Colonic mucosa (tissue), 4 donors: ENCODE data around the gene ADGRB3. TPM values are rescaled to one million over a fixed set of nuclear protein-coding genes. Genes with fewer than 3 reads are reported as not detected.

Experiments used
- DNase-seq: peaks from one replicate; pipeline ENCODE4 v3.0.0-alpha.2; 2020
- H3K27ac ChIP-seq: fragments of 200-600 bp; one replicate; pipeline ENCODE4 v1.8.0; 2021
- H3K27me3 ChIP-seq: fragments of 200-600 bp; one replicate; pipeline ENCODE4 v1.8.0; 2021
- H3K36me3 ChIP-seq: fragments of 200-600 bp; one replicate; pipeline ENCODE4 v1.8.0; 2021
- H3K4me1 ChIP-seq: fragments of 200-600 bp; one replicate; pipeline ENCODE4 v1.8.0; 2021; ENCODE audit warnings: mild to moderate bottlenecking
- H3K4me3 ChIP-seq: fragments of 200-600 bp; one replicate; pipeline ENCODE4 v1.8.0; 2021
- H3K9ac ChIP-seq, 2 donors: one replicate each; pipeline ENCODE4 v1.7.0; 2013; ENCODE audit warnings: control low read depth in 2 of 2, low read depth in 2 of 2, low read length in 2 of 2
- H3K9me3 ChIP-seq: fragments of 200-600 bp; one replicate; pipeline ENCODE4 v1.8.0; 2021
- CTCF ChIP-seq: fragments of 200-600 bp; IDR thresholded peaks from one replicate; pipeline ENCODE4 v1.8.0; 2022; ENCODE audit warnings: antibody characterized with exemption, mild to moderate bottlenecking
- intact Hi-C: fragments of 100-400 bp; cut with DNase I; formaldehyde crosslinking; loops from one replicate; pipeline ENCODE4 v1.14.1; 2022
- total RNA-seq, 2 donors: library from RNA; stranded (reverse); fragmentation: NEBNext Ultra II Directional in 1 of 2; extraction: Animal tissue kit (Norgen Biotek cat#: 25700) in 1 of 2; gene quantifications; one replicate each; pipeline ENCODE4 v1.2.1, GENCODE V29; 2021
- donor health status: healthy.
- donor health status: DM: no; HTN: no; CAD: no.
- donor health status: DM: no; HTN: no; CAD: no.

ADGRB3 gene
- total RNA-seq, 2 donors from 2014 or later, result 0.42 to 0.98 TPM

GRCh38 chr6:68642977-68643376 lies 7.9 kb downstream of the ADGRB3 start:
- H3K9me3 ChIP-seq, result no peaks in the 10 kb centered on the region
- no peak for TF ChIP-seq CTCF
- H3K4me1 ChIP-seq, result no peaks in the 10 kb centered on the region
- H3K27me3 ChIP-seq, result no peaks in the 10 kb centered on the region
- intact Hi-C loops, result no loop called here
- no peaks in the 10 kb centered on the region for H3K36me3 ChIP-seq
- H3K4me3 ChIP-seq, result no peak overlapping the region
- DNase-seq, result no peak
- H3K9ac ChIP-seq, result no peak overlapping the region
- H3K27ac ChIP-seq, result no peak overlapping the region

- Histone ChIP-seq H3K4me1 (no peaks in the 10 kb centered on the region), H3K9ac (no peak overlapping the region), H3K36me3 (no peaks in the 10 kb centered on the region), H3K27me3 (no peaks in the 10 kb centered on the region), H3K27ac (no peak overlapping the region), H3K9me3 (no peaks in the 10 kb centered on the region), H3K4me3 (no peak overlapping the region)
- TF ChIP-seq CTCF, result no peak
- no peak for DNase-seq
- intact Hi-C loops, result no loop called here
These were observed 14.6 kb downstream of the ADGRB3 start for GRCh38 chr6:68649669-68650068.

- no peaks in the 10 kb centered on the region for H3K9me3 ChIP-seq
These were observed 15.1 kb downstream of the ADGRB3 start for GRCh38 chr6:68650142-68650541.

GRCh38 chr6:68651011-68651985 lies 16.2 kb downstream of the ADGRB3 start:
- intact Hi-C loops, result no loop called here
- Histone ChIP-seq H3K9ac (no peak overlapping the region), H3K4me1 (no peaks in the 10 kb centered on the region), H3K27me3 (no peaks in the 10 kb centered on the region), H3K36me3 (no peaks in the 10 kb centered on the region), H3K9me3 (no peaks in the 10 kb centered on the region), H3K27ac (no peak overlapping the region), H3K4me3 (no peak overlapping the region)
- DNase-seq, result no peak
- no peak for TF ChIP-seq CTCF

More at GRCh38 chr6:68650142-68650541, 15.1 kb downstream of the ADGRB3 start:
- intact Hi-C loops, result no loop called here
- Histone ChIP-seq H3K9ac (no peak overlapping the region), H3K36me3 (no peaks in the 10 kb centered on the region), H3K4me3 (no peak overlapping the region), H3K4me1 (no peaks in the 10 kb centered on the region), H3K27ac (no peak overlapping the region), H3K27me3 (no peaks in the 10 kb centered on the region)
- TF ChIP-seq CTCF, result no peak
- DNase-seq, result no peak

GRCh38 chr6:68652117-68652536 lies 17.0 kb downstream of the ADGRB3 start:
- H3K4me3 ChIP-seq, result no peak overlapping the region
- no peaks in the 10 kb centered on the region for H3K36me3 ChIP-seq
- H3K27me3 ChIP-seq, result no peaks in the 10 kb centered on the region
- intact Hi-C loops, result no loop called here
- H3K27ac ChIP-seq, result no peak overlapping the region
- no peaks in the 10 kb centered on the region for H3K9me3 ChIP-seq
- no peak overlapping the region for H3K9ac ChIP-seq
- no peak for DNase-seq
- no peak for TF ChIP-seq CTCF
- no peaks in the 10 kb centered on the region for H3K4me1 ChIP-seq
